HFFc6 (cell line): ENCODE measurements around the gene ATG4D. TPM values are rescaled to one million over a fixed set of nuclear protein-coding genes. Genes with fewer than 3 reads are reported as not detected.
A peak's percentile ranks its signal among the peaks of the same experiment; 100 is the strongest.

ENCODE experiments used
- DNase-seq: peaks from one replicate; pipeline ENCODE4 v3.0.0-alpha.2; 2018
- H3K27ac Mint-ChIP-seq: 2 replicates; pipeline ENCODE4 v1.8.0; 2020; ENCODE audit warnings: mild to moderate bottlenecking, mixed read lengths
- H3K27me3 Mint-ChIP-seq: 2 replicates; pipeline ENCODE4 v1.8.0; 2021; ENCODE audit warnings: mild to moderate bottlenecking, moderate library complexity, mixed read lengths; ENCODE audit not compliant: insufficient read depth
- H3K36me3 Mint-ChIP-seq: 2 replicates; pipeline ENCODE4 v1.8.0; 2021; ENCODE audit warnings: low read depth, mixed read lengths
- H3K4me1 Mint-ChIP-seq: 2 replicates; pipeline ENCODE4 v1.8.0; 2020; ENCODE audit warnings: low read depth, mixed read lengths
- H3K4me3 Mint-ChIP-seq: 2 replicates; pipeline ENCODE4 v1.8.0; 2020; ENCODE audit warnings: mild to moderate bottlenecking, moderate library complexity, mixed read lengths
- H3K9me3 Mint-ChIP-seq: 2 replicates; pipeline ENCODE4 v1.8.0; 2020; ENCODE audit warnings: mild to moderate bottlenecking, mixed read lengths
- microRNA-seq: library from miRNA; unstranded; fragments of <30 nt; microRNA quantifications from one replicate; pipeline ENCODE4, GENCODE V29; 2019
- total RNA-seq, 6 experiments: library from RNA; stranded (reverse); fragmentation: NEBNext Ultra II Directional; extraction: Animal tissue kit (Norgen Biotek cat#: 25700); gene quantifications; 2 replicates in 1 of 6; 3 replicates in 5 of 6; pipeline ENCODE4 v1.2.3, GENCODE V29; 2021
- TF ChIP-seq, protein P1 (sequence below): fragments of 200-600 bp; sonication (generic); IDR thresholded peaks from 2 replicates; pipeline ENCODE4 v1.5.0; 2021; ENCODE audit warnings: antibody characterized with exemption, mild to moderate bottlenecking

Gene ATG4D
- total RNA-seq, 6 experiments from 2014 or later, result 19.4 to 24.5 (median 22.5) TPM

DNA sequence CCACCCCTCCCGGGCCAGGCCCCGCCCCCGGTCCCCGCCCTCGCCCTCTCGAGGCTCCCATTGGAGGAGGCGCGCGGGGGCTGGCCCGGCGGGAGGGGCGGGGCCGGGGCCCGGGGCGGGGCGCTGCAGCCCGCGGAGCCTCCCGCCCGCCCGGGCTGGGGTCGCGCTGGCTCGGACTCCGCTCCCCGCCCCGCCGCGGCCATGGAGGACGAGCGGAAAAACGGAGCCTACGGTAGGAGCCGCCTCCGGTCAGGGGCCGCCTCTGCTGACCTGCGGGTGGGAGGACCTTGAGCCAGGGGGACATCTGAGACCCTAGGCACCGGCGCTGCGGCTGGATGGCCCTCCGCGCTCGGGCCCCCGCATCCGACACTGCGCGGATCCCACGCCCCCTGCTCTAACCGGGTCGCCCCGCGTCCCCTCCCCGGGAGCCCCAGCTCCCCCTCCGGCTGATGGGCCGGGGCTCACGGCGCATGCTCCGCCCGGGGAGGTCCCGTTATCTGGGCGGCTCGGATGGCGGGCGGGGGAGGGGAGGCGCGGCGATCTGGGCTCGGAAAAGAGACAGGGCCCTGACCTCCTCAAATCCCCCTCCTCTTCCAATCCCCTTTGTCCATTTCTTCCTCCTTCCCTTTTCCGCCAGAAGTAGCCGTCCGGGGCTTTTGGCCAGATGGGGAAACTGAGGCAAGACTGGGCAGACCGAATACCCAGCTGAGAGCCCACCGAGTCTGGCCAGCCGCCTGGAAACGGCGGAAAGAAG lies 58.8 kb downstream of the ATG4D start:
- DNase-seq, result peak; percentile 24
- H3K27me3 Mint-ChIP-seq, result peaks cover 8% of the 10 kb centered on the region
- peaks cover 19% of the 10 kb centered on the region for H3K4me1 Mint-ChIP-seq
- H3K9me3 Mint-ChIP-seq, result no peaks in the 10 kb centered on the region
- H3K36me3 Mint-ChIP-seq, result 0 out of 2 replicates have a peak, but pooled peaks cover 4% of the 10 kb centered on the region
- H3K27ac Mint-ChIP-seq, result peak overlapping the region; percentile 66
- peak overlapping the region; percentile 86 for H3K4me3 Mint-ChIP-seq
- TF ChIP-seq, protein P1, sequence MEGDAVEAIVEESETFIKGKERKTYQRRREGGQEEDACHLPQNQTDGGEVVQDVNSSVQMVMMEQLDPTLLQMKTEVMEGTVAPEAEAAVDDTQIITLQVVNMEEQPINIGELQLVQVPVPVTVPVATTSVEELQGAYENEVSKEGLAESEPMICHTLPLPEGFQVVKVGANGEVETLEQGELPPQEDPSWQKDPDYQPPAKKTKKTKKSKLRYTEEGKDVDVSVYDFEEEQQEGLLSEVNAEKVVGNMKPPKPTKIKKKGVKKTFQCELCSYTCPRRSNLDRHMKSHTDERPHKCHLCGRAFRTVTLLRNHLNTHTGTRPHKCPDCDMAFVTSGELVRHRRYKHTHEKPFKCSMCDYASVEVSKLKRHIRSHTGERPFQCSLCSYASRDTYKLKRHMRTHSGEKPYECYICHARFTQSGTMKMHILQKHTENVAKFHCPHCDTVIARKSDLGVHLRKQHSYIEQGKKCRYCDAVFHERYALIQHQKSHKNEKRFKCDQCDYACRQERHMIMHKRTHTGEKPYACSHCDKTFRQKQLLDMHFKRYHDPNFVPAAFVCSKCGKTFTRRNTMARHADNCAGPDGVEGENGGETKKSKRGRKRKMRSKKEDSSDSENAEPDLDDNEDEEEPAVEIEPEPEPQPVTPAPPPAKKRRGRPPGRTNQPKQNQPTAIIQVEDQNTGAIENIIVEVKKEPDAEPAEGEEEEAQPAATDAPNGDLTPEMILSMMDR, result no peak

Small RNA genes lying within 50 kb of the gene (microRNA-seq; reads per million reads assigned to microRNA genes)
- gene MIR1238, result not detected

Other genes starting within 250 kb of the ATG4D start
- gene ZGLP1, start 234.1 kb upstream of the ATG4D start, total RNA-seq, result 1 to 10 TPM in 5 of 6 experiments, under 1 TPM in 1; 1.00 to 2.7 (median 2.1) TPM
- 10 to 100 TPM; 33.9 to 47.3 (median 38.5) TPM for gene FDX2, start 227.9 kb upstream of the ATG4D start, total RNA-seq
- 10 to 100 TPM; 52.1 to 58.3 (median 55.6) TPM for gene RAVER1, start 210.4 kb upstream of the ATG4D start, total RNA-seq
- 10 to 100 TPM; 14.7 to 17.7 (median 16.8) TPM for gene ICAM3, start 204.3 kb upstream of the ATG4D start, total RNA-seq
- 10 to 100 TPM; 67.9 to 82.3 (median 78.5) TPM for gene TYK2, start 163.3 kb upstream of the ATG4D start, total RNA-seq
- 100 to 1,000 TPM; 222 to 280 (median 250) TPM for gene CDC37, start 140.4 kb upstream of the ATG4D start, total RNA-seq
- gene PDE4A, start 123.4 kb upstream of the ATG4D start, total RNA-seq, result 10 to 100 TPM; 10.1 to 18.9 (median 10.8) TPM
- 10 to 100 TPM; 58.9 to 77.1 (median 67.2) TPM for gene KEAP1, start 40.5 kb upstream of the ATG4D start, total RNA-seq
- gene S1PR5, start 26.5 kb upstream of the ATG4D start, total RNA-seq, result 1 to 10 TPM; 1.9 to 2.6 (median 2.4) TPM
- 10 to 100 TPM; 12.8 to 20.2 (median 17.5) TPM for gene KRI1, start 22.1 kb downstream of the ATG4D start, total RNA-seq
- gene CDKN2D, start 25.1 kb downstream of the ATG4D start, total RNA-seq, result 10 to 100 TPM in 5 of 6 experiments, 1 to 10 TPM in 1; 8.0 to 14.7 (median 13.2) TPM
- gene AP1M2, start 43.4 kb downstream of the ATG4D start, total RNA-seq, result 1 to 10 TPM in 1 of 6 experiments, under 1 TPM in 2, not detected in 3; 0.12 to 1.3 (median 0.59) TPM
- gene SLC44A2, start 81.6 kb downstream of the ATG4D start, total RNA-seq, result 100 to 1,000 TPM; 156 to 190 (median 166) TPM
- gene ILF3, start 110.4 kb downstream of the ATG4D start, total RNA-seq, result 100 to 1,000 TPM; 227 to 298 (median 277) TPM
- 10 to 100 TPM; 28.6 to 36.8 (median 35.0) TPM for gene QTRT1, start 157.5 kb downstream of the ATG4D start, total RNA-seq
- gene DNM2, start 174.2 kb downstream of the ATG4D start, total RNA-seq, result 100 to 1,000 TPM in 1 of 6 experiments, 10 to 100 TPM in 5; 91.5 to 122 (median 99.5) TPM